Panc1 (cell line): ENCODE results near the gene PQBP1. TPM values are rescaled to one million over a fixed set of nuclear protein-coding genes. Genes with fewer than 3 reads are reported as not detected.
A peak's percentile ranks its signal among the peaks of the same experiment; 100 is the strongest.

Experiments
- ATAC-seq: fragments of 200-7000 bp; cut with Tn5 transposase; 2 replicates; pipeline ENCODE4 v1.9.1; 2020; ENCODE audit warnings: mild to moderate bottlenecking, moderate library complexity
- BruUV-seq: library from RNA; stranded (reverse); fragments of 400-500 nt; replicated peaks from 2 replicates; lab custom pipeline; 2021; lab: Mats Ljungman, UMichigan
- CTCF ChIA-PET: fragments of 300-600 bp; sonication (Branson Sonifier 250); formaldehyde crosslinking; loops from one replicate; lab custom pipeline; 2022; ENCODE audit warnings: antibody characterized with exemption; lab: Charles Lee
- POLR2A ChIA-PET: fragments of 300-600 bp; sonication (Branson Sonifier 250); formaldehyde crosslinking; loops from one replicate; lab custom pipeline; 2022; ENCODE audit warnings: antibody characterized with exemption; lab: Charles Lee
- DNase-seq: peaks from one replicate; pipeline ENCODE4 v3.0.0-alpha.2; 2010; ENCODE audit warnings: low read depth, low spot score
- H3K27ac ChIP-seq: 2 replicates; pipeline ENCODE4 v1.5.1; 2011; ENCODE audit warnings: mild to moderate bottlenecking, low read length, inconsistent platforms
- H3K27me3 ChIP-seq: fragments of 200-500 bp; sonication (Bioruptor generic); 2 replicates; pipeline ENCODE4 v1.6.0; 2014; ENCODE audit warnings: low read length, inconsistent platforms; ENCODE audit not compliant: control insufficient read depth, insufficient read depth
- H3K36me3 ChIP-seq: fragments of 200-500 bp; sonication (Bioruptor generic); 2 replicates; pipeline ENCODE4 v1.5.1; 2014; ENCODE audit warnings: inconsistent platforms, mild to moderate bottlenecking, low read length, moderate library complexity; ENCODE audit not compliant: control insufficient read depth, insufficient read depth
- H3K4me1 ChIP-seq: 2 replicates; pipeline ENCODE4 v1.5.1; 2011; ENCODE audit warnings: inconsistent platforms, mild to moderate bottlenecking, low read length, moderate library complexity; ENCODE audit not compliant: control insufficient read depth, insufficient read depth
- H3K4me3 ChIP-seq, 2 experiments: 2 replicates each; pipeline ENCODE4 v1.5.1; 2011 to 2012; ENCODE audit warnings: low read depth in 2 of 2, low read length in 2 of 2, mild to moderate bottlenecking in 2 of 2, inconsistent platforms in 1 of 2, moderate library complexity in 1 of 2
- H3K9me3 ChIP-seq: fragments of 200-500 bp; sonication (Bioruptor generic); 2 replicates; pipeline ENCODE4 v1.5.1; 2014; ENCODE audit warnings: low read depth, mild to moderate bottlenecking, inconsistent platforms, low read length, moderate library complexity; ENCODE audit not compliant: control insufficient read depth, insufficient read depth
- CTCF ChIP-seq: fragments of 450-650 bp; IDR thresholded peaks from 2 replicates; pipeline ENCODE4 v1.5.1; 2017; ENCODE audit warnings: mild to moderate bottlenecking
- POLR2AphosphoS5 ChIP-seq: IDR thresholded peaks from 2 replicates; pipeline ENCODE4 v1.6.1; 2012; ENCODE audit warnings: mild to moderate bottlenecking, low read depth, low read length, moderate library complexity
- REST ChIP-seq, 2 experiments: IDR thresholded peaks; 2 replicates each; pipeline ENCODE4 v1.6.1; 2011 to 2012; ENCODE audit warnings: low read depth in 2 of 2, control low read depth in 1 of 2, low read length in 1 of 2, mild to moderate bottlenecking in 1 of 2, moderate library complexity in 1 of 2; ENCODE audit not compliant: insufficient read depth in 1 of 2
- SIN3A ChIP-seq: IDR thresholded peaks from 2 replicates; pipeline ENCODE4 v1.6.1; 2012; ENCODE audit warnings: low read depth, mild to moderate bottlenecking, low read length, moderate library complexity, borderline replicate concordance; ENCODE audit not compliant: insufficient read depth
- TCF7L2 ChIP-seq: IDR thresholded peaks from 2 replicates; pipeline ENCODE4 v1.6.1; 2011; ENCODE audit warnings: mild to moderate bottlenecking, low read depth, low read length, inconsistent platforms
- in situ Hi-C: cut with HindIII; loops from 2 replicates; pipeline ENCODE4 v1.10.0; 2016; ENCODE audit warnings: low sequenced_read_pairs, low pct_unique_long_range_greater_than_20kb
- intact Hi-C: fragments of 100-400 bp; cut with micrococcal nuclease; formaldehyde crosslinking; loops from one replicate; pipeline ENCODE4 v1.10.0; 2022; ENCODE audit not compliant: unreplicated experiment
- total RNA-seq: library from RNA; stranded (reverse); gene quantifications from one replicate; pipeline ENCODE4 v1.2.1, GENCODE V29; 2021; ENCODE audit not compliant: unreplicated experiment

PQBP1 gene
- total RNA-seq, 1 experiment from 2014 or later, result 136 TPM

GRCh38 chrX:48918643-48919340 is 21.1 kb downstream of the PQBP1 start, which contains the start of gene PIM2:
Gene PIM2, minus strand, starts transcription at chrX:48919024. Its CDS starts 190 bp downstream, at chrX:48918834.
- in situ Hi-C loops, result no loop called here
- no TSS peak for BruUV-seq
- POLR2A ChIA-PET, result no interaction called here

More at GRCh38 chrX:48918643-48919340, 21.1 kb downstream of the PQBP1 start, which contains the start of gene PIM2:
- TF ChIP-seq REST (IDR thresholded peaks at IDR 0.05; ENCODE audit: insufficient read depth in 1 of 2, low read depth in 2 of 2, low read length in 1 of 2) (no peak), SIN3A (peak; percentile 63; the same call in 1 of the 2 replicates), TCF7L2 (peak; percentile 71), CTCF (no peak), POLR2AphosphoS5 (peak; percentile 96)
- H3K36me3 ChIP-seq, result peaks cover 13% of the 10 kb centered on the region
- intact Hi-C loops, result no loop called here
- no peak for DNase-seq
- peak; percentile 90 for ATAC-seq
- CTCF ChIA-PET, result interaction anchor here (0.6 kb wide), 1 partner anchor 43 kb away, joined by 3 read pairs; no protein-coding TSS in a partner anchor
- peak within 1 kb of the TSS; percentile 94 for H3K27ac ChIP-seq
- H3K27me3 ChIP-seq, result no peaks in the 10 kb centered on the region
- peaks cover 8% of the 10 kb centered on the region for H3K4me1 ChIP-seq
- peak within 1 kb of the TSS; percentile 76 to 88 for H3K4me3 ChIP-seq
- no peaks in the 10 kb centered on the region for H3K9me3 ChIP-seq
